NCI-H524 (cell line): ENCODE results near the gene ASB7.
"Not testable (repeated sequence)": the region's sequence is repeated elsewhere in the genome, so short reads cannot be mapped to it uniquely, and the experiment has no call there.

Experiments
- DNase-seq, 2 experiments: peaks; one replicate each; lab custom pipeline; 2025; lab: John Stamatoyannopoulos, UW

ASB7 gene

GRCh38 chr15:100602064-100602822 lies at the start of gene ASB7, which contains the start of gene LINS1:
Gene ASB7, plus strand, starts transcription at chr15:100602589. Its CDS starts 9,628 bp downstream, at chr15:100612217.
Gene LINS1, minus strand, starts transcription at chr15:100602184. Its CDS starts 21,342 bp downstream, at chr15:100580842.
- peak; percentile 100 for DNase-seq

GRCh38 chr15:100553468-100553867 lies 48.9 kb upstream of the ASB7 start:
- no peak for DNase-seq

- no peak for DNase-seq
Measured at GRCh38 chr15:100558771-100559254, 43.6 kb upstream of the ASB7 start.

GRCh38 chr15:100559330-100559729 lies 43.1 kb upstream of the ASB7 start:
- no peak for DNase-seq

GRCh38 chr15:100560323-100560722 lies 42.1 kb upstream of the ASB7 start:
- no peak for DNase-seq

- no peak for DNase-seq
Measured at GRCh38 chr15:100565591-100565990, 36.8 kb upstream of the ASB7 start.

- DNase-seq = no peak
Measured at GRCh38 chr15:100566850-100567628, 35.4 kb upstream of the ASB7 start.

- DNase-seq = no peak
Measured at GRCh38 chr15:100569391-100569790, 33.0 kb upstream of the ASB7 start.

GRCh38 chr15:100570275-100570674 lies 32.1 kb upstream of the ASB7 start:
- DNase-seq = no peak

GRCh38 chr15:100570735-100571313 lies 31.6 kb upstream of the ASB7 start:
- DNase-seq = no peak

- DNase-seq = no peak
Measured at GRCh38 chr15:100571592-100572167, 30.7 kb upstream of the ASB7 start.

- DNase-seq = peak in 1 of 2 experiments; percentile 33
Measured at GRCh38 chr15:100572362-100572983, 29.9 kb upstream of the ASB7 start.

- DNase-seq = no peak
Measured at GRCh38 chr15:100573526-100573925, 28.9 kb upstream of the ASB7 start.

- no peak for DNase-seq
Measured at GRCh38 chr15:100580414-100580813, 22.0 kb upstream of the ASB7 start.

- DNase-seq = peak in 1 of 2 experiments; percentile 11
Measured at GRCh38 chr15:100588638-100589242, 13.6 kb upstream of the ASB7 start.

GRCh38 chr15:100591163-100591562 lies 11.2 kb upstream of the ASB7 start:
- DNase-seq = not testable (repeated sequence)

- DNase-seq = no peak
Measured at GRCh38 chr15:100591835-100592234, 10.6 kb upstream of the ASB7 start.

- no peak for DNase-seq
Measured at GRCh38 chr15:100592898-100593297, 9.5 kb upstream of the ASB7 start.

- no peak for DNase-seq
Measured at GRCh38 chr15:100593431-100593830, 9.0 kb upstream of the ASB7 start.

- DNase-seq = no peak
Measured at GRCh38 chr15:100595964-100596363, 6.4 kb upstream of the ASB7 start.

- no peak for DNase-seq
Measured at GRCh38 chr15:100596792-100597191, 5.6 kb upstream of the ASB7 start.
